Regular cardiac myocyte (primary cell): ENCODE results near the gene KCNK17. TPM values are rescaled to one million over a fixed set of nuclear protein-coding genes. Genes with fewer than 3 reads are reported as not detected.

Experiments
- total RNA-seq: library from RNA; depleted of rRNA; stranded (reverse); fragments of >200 nt; gene quantifications from 2 replicates; pipeline ENCODE4 v1.2.3, GENCODE V29; 2014

Gene KCNK17, protein sequence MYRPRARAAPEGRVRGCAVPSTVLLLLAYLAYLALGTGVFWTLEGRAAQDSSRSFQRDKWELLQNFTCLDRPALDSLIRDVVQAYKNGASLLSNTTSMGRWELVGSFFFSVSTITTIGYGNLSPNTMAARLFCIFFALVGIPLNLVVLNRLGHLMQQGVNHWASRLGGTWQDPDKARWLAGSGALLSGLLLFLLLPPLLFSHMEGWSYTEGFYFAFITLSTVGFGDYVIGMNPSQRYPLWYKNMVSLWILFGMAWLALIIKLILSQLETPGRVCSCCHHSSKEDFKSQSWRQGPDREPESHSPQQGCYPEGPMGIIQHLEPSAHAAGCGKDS
- total RNA-seq: not detected in 2 replicates

DNA sequence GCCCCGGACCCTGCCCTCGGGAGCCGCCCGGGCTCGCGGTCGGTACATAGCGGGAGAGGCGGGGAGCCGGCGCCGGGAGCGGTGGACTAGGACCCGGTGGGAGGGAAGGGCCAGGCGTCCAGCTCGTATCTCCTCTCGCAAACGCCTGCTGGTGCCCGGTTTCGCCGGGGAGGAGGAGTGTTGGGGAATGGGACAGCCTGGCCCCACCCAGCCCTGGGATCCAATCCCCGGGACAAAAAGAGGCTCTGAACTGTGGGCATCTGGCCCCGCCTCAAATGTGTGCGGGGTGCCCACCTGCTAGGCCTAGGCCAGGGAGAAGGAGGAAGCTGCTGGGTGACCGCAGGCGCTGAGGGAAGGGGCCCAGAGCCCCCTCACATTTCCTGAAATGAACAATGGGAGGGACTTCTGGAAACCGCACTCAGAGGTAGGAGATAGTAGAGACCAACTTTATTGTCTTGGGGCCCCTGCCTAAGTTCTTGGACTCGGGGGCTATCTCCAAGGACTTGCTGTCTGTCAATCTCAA is at the start of gene KCNK17:
KCNK17 (minus strand) TSS at position 147 of the 523 bp plus-strand sequence; CDS start at position 48, 99 bp downstream.

DNA sequence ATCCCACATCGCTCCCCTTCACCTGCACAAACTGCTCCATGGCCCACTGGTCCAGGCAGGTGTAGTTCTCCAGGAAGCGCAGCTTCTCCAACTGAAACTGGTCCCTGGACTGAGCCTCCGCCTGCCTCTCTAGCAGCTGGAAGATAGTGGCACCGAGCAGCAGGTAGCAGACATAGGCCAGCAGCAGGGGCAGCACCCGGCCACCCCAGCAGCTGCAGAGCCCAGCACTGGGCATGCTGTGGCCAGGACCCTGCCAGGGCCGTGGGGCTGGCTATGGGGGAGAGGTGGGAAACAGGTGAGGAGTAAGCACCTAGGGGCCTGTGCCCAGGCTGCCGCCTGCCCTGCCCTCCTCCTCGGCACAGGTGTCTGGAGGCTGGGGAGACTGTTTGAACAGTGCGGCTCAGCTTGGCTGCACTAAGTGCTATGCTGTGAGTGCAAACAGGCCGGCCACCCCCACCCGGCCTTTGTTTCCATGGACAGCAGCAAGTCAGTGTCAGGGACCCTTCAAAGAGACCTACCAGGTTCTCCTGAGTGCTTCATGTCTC is 8.2 kb upstream of the KCNK17 start, which contains the start of gene KCNK16:
KCNK16 (minus strand) TSS at position 397 of the 545 bp plus-strand sequence; CDS start at position 235, 162 bp downstream.

Other genes with a start within 250 kb of the KCNK17 start
- 10.5 and 15.2 TPM in 2 replicates for gene SAYSD1, start 199.2 kb downstream of the KCNK17 start, total RNA-seq
- not detected in 2 replicates for gene KCNK5, start 84.9 kb downstream of the KCNK17 start, total RNA-seq
- gene KCNK16, start 8.3 kb upstream of the KCNK17 start, total RNA-seq: not detected in 2 replicates